ENCODE data around the gene CELF2.

CELF2 gene

GRCh38 chr10:11057994-11058393 lies 40.3 kb downstream of the CELF2 start:
- Histone ChIP-seq H3K4me1 (ENCODE audit: control insufficient read depth, insufficient read depth, low read length) (no peaks in the 10 kb centered on the region), H3K27ac (ENCODE audit: low read depth, low read length) (no peak overlapping the region), H3K9ac (ENCODE audit: low read length) (no peak overlapping the region)

GRCh38 chr10:11058965-11059364 lies 41.3 kb downstream of the CELF2 start:
- Histone ChIP-seq H3K27me3 (ENCODE audit: control insufficient read depth, insufficient read depth, low read length) (no peaks in the 10 kb centered on the region), H3K27ac (ENCODE audit: low read depth, low read length) (no peak overlapping the region)

More at GRCh38 chr10:11057994-11058393, 40.3 kb downstream of the CELF2 start:
- no peaks in the 10 kb centered on the region for H3K27me3 ChIP-seq (ENCODE audit: control insufficient read depth, insufficient read depth, low read length)
- no peak overlapping the region for H3K4me3 ChIP-seq (ENCODE audit: low read length)
- no peaks in the 10 kb centered on the region for H3K36me3 ChIP-seq (ENCODE audit: control insufficient read depth, insufficient read depth, low read length)

GRCh38 chr10:11063856-11064255 lies 46.2 kb downstream of the CELF2 start:
- H3K27me3 ChIP-seq (ENCODE audit: control insufficient read depth, insufficient read depth, low read length): no peaks in the 10 kb centered on the region
- H3K36me3 ChIP-seq (ENCODE audit: control insufficient read depth, insufficient read depth, low read length): no peaks in the 10 kb centered on the region
- H3K4me1 ChIP-seq (ENCODE audit: control insufficient read depth, insufficient read depth, low read length): no peaks in the 10 kb centered on the region
- no peak overlapping the region for H3K27ac ChIP-seq (ENCODE audit: low read depth, low read length)
- no peak overlapping the region for H3K4me3 ChIP-seq (ENCODE audit: low read length)
- H3K9ac ChIP-seq (ENCODE audit: low read length): no peak overlapping the region

More at GRCh38 chr10:11058965-11059364, 41.3 kb downstream of the CELF2 start:
- Histone ChIP-seq H3K4me3 (ENCODE audit: low read length) (no peak overlapping the region), H3K36me3 (ENCODE audit: control insufficient read depth, insufficient read depth, low read length) (no peaks in the 10 kb centered on the region), H3K9ac (ENCODE audit: low read length) (no peak overlapping the region), H3K4me1 (ENCODE audit: control insufficient read depth, insufficient read depth, low read length) (no peaks in the 10 kb centered on the region)

- Histone ChIP-seq H3K9ac (ENCODE audit: low read length) (no peak overlapping the region), H3K27me3 (ENCODE audit: control insufficient read depth, insufficient read depth, low read length) (no peaks in the 10 kb centered on the region), H3K4me3 (ENCODE audit: low read length) (no peak overlapping the region), H3K36me3 (ENCODE audit: control insufficient read depth, insufficient read depth, low read length) (no peaks in the 10 kb centered on the region), H3K27ac (ENCODE audit: low read depth, low read length) (no peak overlapping the region), H3K4me1 (ENCODE audit: control insufficient read depth, insufficient read depth, low read length) (no peaks in the 10 kb centered on the region)
These were observed 47.2 kb downstream of the CELF2 start for GRCh38 chr10:11064832-11065231.

GRCh38 chr10:11065567-11065966 lies 47.9 kb downstream of the CELF2 start:
- no peaks in the 10 kb centered on the region for H3K4me1 ChIP-seq (ENCODE audit: control insufficient read depth, insufficient read depth, low read length)
- H3K4me3 ChIP-seq (ENCODE audit: low read length): no peak overlapping the region
- no peaks in the 10 kb centered on the region for H3K27me3 ChIP-seq (ENCODE audit: control insufficient read depth, insufficient read depth, low read length)
- no peak overlapping the region for H3K27ac ChIP-seq (ENCODE audit: low read depth, low read length)
- no peak overlapping the region for H3K9ac ChIP-seq (ENCODE audit: low read length)
- no peaks in the 10 kb centered on the region for H3K36me3 ChIP-seq (ENCODE audit: control insufficient read depth, insufficient read depth, low read length)

GRCh38 chr10:11066520-11066919 lies 48.8 kb downstream of the CELF2 start:
- Histone ChIP-seq H3K27ac (ENCODE audit: low read depth, low read length) (no peak overlapping the region), H3K4me1 (ENCODE audit: control insufficient read depth, insufficient read depth, low read length) (no peaks in the 10 kb centered on the region), H3K9ac (ENCODE audit: low read length) (no peak overlapping the region), H3K36me3 (ENCODE audit: control insufficient read depth, insufficient read depth, low read length) (no peaks in the 10 kb centered on the region), H3K27me3 (ENCODE audit: control insufficient read depth, insufficient read depth, low read length) (no peaks in the 10 kb centered on the region), H3K4me3 (ENCODE audit: low read length) (no peak overlapping the region)

- no peaks in the 10 kb centered on the region for H3K27me3 ChIP-seq (ENCODE audit: control insufficient read depth, insufficient read depth, low read length)
- no peaks in the 10 kb centered on the region for H3K36me3 ChIP-seq (ENCODE audit: control insufficient read depth, insufficient read depth, low read length)
- no peak overlapping the region for H3K27ac ChIP-seq (ENCODE audit: low read depth, low read length)
- no peak overlapping the region for H3K4me3 ChIP-seq (ENCODE audit: low read length)
- H3K9ac ChIP-seq (ENCODE audit: low read length): no peak overlapping the region
- H3K4me1 ChIP-seq (ENCODE audit: control insufficient read depth, insufficient read depth, low read length): peaks cover 4% of the 10 kb centered on the region
These were observed 51.4 kb downstream of the CELF2 start for GRCh38 chr10:11068861-11069633.

- Histone ChIP-seq H3K27me3 (ENCODE audit: control insufficient read depth, insufficient read depth, low read length) (no peaks in the 10 kb centered on the region), H3K4me3 (ENCODE audit: low read length) (no peak overlapping the region), H3K36me3 (ENCODE audit: control insufficient read depth, insufficient read depth, low read length) (no peaks in the 10 kb centered on the region), H3K4me1 (ENCODE audit: control insufficient read depth, insufficient read depth, low read length) (peaks cover 4% of the 10 kb centered on the region), H3K27ac (ENCODE audit: low read depth, low read length) (no peak overlapping the region), H3K9ac (ENCODE audit: low read length) (no peak overlapping the region)
These were observed 55.7 kb downstream of the CELF2 start for GRCh38 chr10:11073410-11073809.

- Histone ChIP-seq H3K9ac (ENCODE audit: low read length) (no peak overlapping the region), H3K27me3 (ENCODE audit: control insufficient read depth, insufficient read depth, low read length) (no peaks in the 10 kb centered on the region), H3K4me1 (ENCODE audit: control insufficient read depth, insufficient read depth, low read length) (peaks cover 4% of the 10 kb centered on the region), H3K36me3 (ENCODE audit: control insufficient read depth, insufficient read depth, low read length) (no peaks in the 10 kb centered on the region), H3K4me3 (ENCODE audit: low read length) (no peak overlapping the region), H3K27ac (ENCODE audit: low read depth, low read length) (no peak overlapping the region)
These were observed 57.0 kb downstream of the CELF2 start for GRCh38 chr10:11074536-11075267.

GRCh38 chr10:11076221-11076620 lies 58.5 kb downstream of the CELF2 start:
- Histone ChIP-seq H3K9ac (ENCODE audit: low read length) (no peak overlapping the region), H3K27ac (ENCODE audit: low read depth, low read length) (no peak overlapping the region), H3K4me1 (ENCODE audit: control insufficient read depth, insufficient read depth, low read length) (peaks cover 4% of the 10 kb centered on the region)

GRCh38 chr10:11080564-11080984 lies 62.9 kb downstream of the CELF2 start:
- H3K9ac ChIP-seq (ENCODE audit: low read length): no peak overlapping the region
- H3K4me3 ChIP-seq (ENCODE audit: low read length): no peak overlapping the region
- H3K27me3 ChIP-seq (ENCODE audit: control insufficient read depth, insufficient read depth, low read length): no peaks in the 10 kb centered on the region
- H3K4me1 ChIP-seq (ENCODE audit: control insufficient read depth, insufficient read depth, low read length): peaks cover 2% of the 10 kb centered on the region
- H3K27ac ChIP-seq (ENCODE audit: low read depth, low read length): no peak overlapping the region
- H3K36me3 ChIP-seq (ENCODE audit: control insufficient read depth, insufficient read depth, low read length): no peaks in the 10 kb centered on the region

More at GRCh38 chr10:11076221-11076620, 58.5 kb downstream of the CELF2 start:
- Histone ChIP-seq H3K27me3 (ENCODE audit: control insufficient read depth, insufficient read depth, low read length) (no peaks in the 10 kb centered on the region), H3K4me3 (ENCODE audit: low read length) (no peak overlapping the region), H3K36me3 (ENCODE audit: control insufficient read depth, insufficient read depth, low read length) (no peaks in the 10 kb centered on the region)

GRCh38 chr10:11081408-11081807 lies 63.7 kb downstream of the CELF2 start:
- no peak overlapping the region for H3K27ac ChIP-seq (ENCODE audit: low read depth, low read length)
- H3K4me1 ChIP-seq (ENCODE audit: control insufficient read depth, insufficient read depth, low read length): peaks cover 8% of the 10 kb centered on the region

More at GRCh38 chr10:11081408-11081807, 63.7 kb downstream of the CELF2 start:
- no peaks in the 10 kb centered on the region for H3K36me3 ChIP-seq (ENCODE audit: control insufficient read depth, insufficient read depth, low read length)
- no peak overlapping the region for H3K9ac ChIP-seq (ENCODE audit: low read length)
- H3K4me3 ChIP-seq (ENCODE audit: low read length): no peak overlapping the region
- no peaks in the 10 kb centered on the region for H3K27me3 ChIP-seq (ENCODE audit: control insufficient read depth, insufficient read depth, low read length)

Measured in rectal smooth muscle tissue (tissue), 1 donor.